Adrenal gland (tissue), 12 donors: ENCODE data around the gene BMP4. TPM values are rescaled to one million over a fixed set of nuclear protein-coding genes. Genes with fewer than 3 reads are reported as not detected.

Source experiments
- DNase-seq, 7 donors: peaks; one replicate each; pipeline ENCODE4 v3.0.0-alpha.2; 2019 to 2020
- H3K27ac ChIP-seq, 5 donors: fragments of 200-600 bp; sonication (generic) in 4 of 5; 1 replicate in 3 of 5; 2 replicates in 2 of 5; pipeline versions ENCODE4 v1.5.1 to v1.8.0; 2016 to 2020; ENCODE audit warnings: mild to moderate bottlenecking in 1 of 5
- H3K27me3 ChIP-seq: fragments of 200-600 bp; 2 replicates; pipeline ENCODE4 v1.8.0; 2021
- H3K36me3 ChIP-seq, 2 donors: fragments of 200-600 bp; replicated peaks in 1 of 2; 1 replicate in 1 of 2; 2 replicates in 1 of 2; pipeline versions ENCODE4 v1.5.1 to v1.8.0; 2018 to 2022
- H3K4me1 ChIP-seq, 2 donors: fragments of 200-600 bp; replicated peaks in 1 of 2; 1 replicate in 1 of 2; 2 replicates in 1 of 2; pipeline versions ENCODE4 v1.5.1 to v1.8.0; 2018 to 2021
- H3K4me3 ChIP-seq, 4 donors: fragments of 200-600 bp; sonication (generic) in 3 of 4; one replicate each; pipeline ENCODE4 v1.5.1; 2016 to 2018
- H3K9me3 ChIP-seq, 3 donors: fragments of 200-600 bp; sonication (generic) in 1 of 3; replicated peaks in 1 of 3; 1 replicate in 2 of 3; 2 replicates in 1 of 3; pipeline versions ENCODE4 v1.5.1 to v1.8.0; 2016 to 2021
- CTCF ChIP-seq, 6 experiments: fragments of 450-650 bp in 4 of 6; fragments of 200-600 bp in 2 of 6; sonication (generic) in 1 of 6; IDR thresholded peaks; 1 replicate in 5 of 6; 2 replicates in 1 of 6; pipeline versions ENCODE4 v1.5.1 to v1.8.0; 2016 to 2021; ENCODE audit warnings: antibody characterized with exemption in 6 of 6, mild to moderate bottlenecking in 2 of 6, moderate library complexity in 1 of 6
- POLR2A ChIP-seq, 2 donors: fragments of 450-650 bp; IDR thresholded peaks; one replicate each; pipeline ENCODE4 v1.6.1; 2017; ENCODE audit warnings: antibody characterized with exemption in 2 of 2, mild to moderate bottlenecking in 2 of 2, moderate library complexity in 1 of 2
- WGBS, 4 donors: extraction: QIAGEN DNeasy Blood & Tissue Kit in 2 of 4; methylation state at CpG; one replicate each; pipeline versions ENCODE4 v1.1.5 to v1.1.7; 2013 to 2017; 5-methylcytosine and 5-hydroxymethylcytosine counted together
- intact Hi-C, 2 donors: fragments of 100-400 bp; cut with DNase I; formaldehyde crosslinking; loops; one replicate each; pipeline versions ENCODE4 v1.14.1 to v1.15.0; 2022 to 2023
- polyA plus RNA-seq, 3 donors: library from polyadenylated mRNA; stranded (reverse); fragments of 200-250 nt in 2 of 3; fragments of 350-450 nt in 1 of 3; fragmentation: Illumina TruSeq in 1 of 3; extraction: RNeasy Lipid Tissue Mini Kit (QIAGEN cat#74804) in 1 of 3; gene quantifications; one replicate each; pipeline ENCODE4 v1.2.3, GENCODE V29; 2013 to 2014
- total RNA-seq, 9 donors: library from RNA; depleted of rRNA in 4 of 9; stranded (reverse); fragments of >200 nt in 4 of 9; fragments of 120-200 nt in 1 of 9; fragmentation: NEBNext Ultra II Directional in 1 of 9; extraction: Animal tissue kit (Norgen Biotek cat#: 25700) in 1 of 9; gene quantifications; one replicate each; pipeline versions ENCODE4 v1.1.0 to v1.2.4, GENCODE V29; 2013 to 2023
- donor health status: healthy with polysubstance abuse.
- donor health status: Bipolar disorder and iron deficiency.
- donor health status: DM: yes; HTN: yes; CAD: no.
- donor health status: DM: no; HTN: no; CAD: no.
- donor health status: DM: no; HTN: no; CAD: no.
- donor health status: DM: yes; HTN: yes; CAD: no.

The BMP4 gene
- total and polyA plus RNA-seq, 12 donors: 2.2 to 37.0 (median 19.4) TPM

GRCh38 chr14:53953002-53953827, 3.4 kb downstream of the BMP4 start:
- DNase-seq: peak; percentile 84 to 93 (median 90)
- no peak for TF ChIP-seq CTCF (IDR thresholded peaks at IDR 0.05)
- TF ChIP-seq POLR2A (IDR thresholded peaks at IDR 0.05): peak; percentile 76 to 90
- no peaks in the 10 kb centered on the region for H3K9me3 ChIP-seq
- H3K27me3 ChIP-seq: peaks cover 4% of the 10 kb centered on the region
- peaks cover 26 to 30% of the 10 kb centered on the region in 2 donors for H3K4me1 ChIP-seq
- 1 to 4% (median 2%) methylated on average over 22 to 72 of the region's 72 CpGs for WGBS, 4 donors
- peak overlapping the region; percentile 1 to 76 (median 60) for H3K4me3 ChIP-seq
- intact Hi-C loops: loop anchor here in 1 of 2 donors (10.0 kb wide), 1 partner anchor 222 kb away; no protein-coding TSS in a partner anchor
- H3K27ac ChIP-seq: peak overlapping the region in 4 of 5 donors; percentile 53 to 90 (median 84)
- peaks cover 0 to 12% of the 10 kb centered on the region in 2 donors for H3K36me3 ChIP-seq

- peaks cover 0 to 12% of the 10 kb centered on the region in 2 donors for H3K36me3 ChIP-seq
- peak overlapping the region in 3 of 5 donors; percentile 2 to 90 (median 62) for H3K27ac ChIP-seq
- DNase-seq: peak in 1 of 7 donors; percentile 20
- H3K27me3 ChIP-seq: peaks cover 4% of the 10 kb centered on the region
- H3K4me3 ChIP-seq: peak overlapping the region in 2 of 4 donors; percentile 69 to 76
- H3K4me1 ChIP-seq: peaks cover 26 to 30% of the 10 kb centered on the region in 2 donors
- TF ChIP-seq CTCF (IDR thresholded peaks at IDR 0.05) (no peak), POLR2A (IDR thresholded peaks at IDR 0.05) (no peak)
- 16 to 23% (median 20%) methylated on average over 10 of the region's 10 CpGs for WGBS, 4 donors
- intact Hi-C loops: loop anchor here in 1 of 2 donors (10.0 kb wide), 1 partner anchor 222 kb away; no protein-coding TSS in a partner anchor
- H3K9me3 ChIP-seq: no peaks in the 10 kb centered on the region
Measured at GRCh38 chr14:53952533-53952932, 4.1 kb downstream of the BMP4 start.

GRCh38 chr14:53951627-53952303, 4.9 kb downstream of the BMP4 start:
- WGBS, 4 donors: 27 to 62% (median 35%) methylated on average over 24 to 32 of the region's 32 CpGs
- Histone ChIP-seq H3K4me3 (peak overlapping the region in 1 of 4 donors; percentile 76), H3K4me1 (peaks cover 27 to 30% of the 10 kb centered on the region in 2 donors), H3K36me3 (peaks cover 0 to 12% of the 10 kb centered on the region in 2 donors), H3K27ac (no peak overlapping the region), H3K27me3 (peaks cover 4% of the 10 kb centered on the region), H3K9me3 (no peaks in the 10 kb centered on the region)
- intact Hi-C loops: loop anchor here in 1 of 2 donors (10.0 kb wide), 1 partner anchor 223 kb away; no protein-coding TSS in a partner anchor
- TF ChIP-seq CTCF (IDR thresholded peaks at IDR 0.05): no peak
- no peak for TF ChIP-seq POLR2A (IDR thresholded peaks at IDR 0.05)
- DNase-seq: peak in 2 of 7 donors; percentile 18 to 19

- peaks cover 27 to 28% of the 10 kb centered on the region in 2 donors for H3K4me1 ChIP-seq
- no peak for DNase-seq
Measured at GRCh38 chr14:53951243-53951626, 5.4 kb downstream of the BMP4 start.

More at GRCh38 chr14:53951243-53951626, 5.4 kb downstream of the BMP4 start:
- H3K27ac ChIP-seq: no peak overlapping the region
- peaks cover 7% of the 10 kb centered on the region for H3K27me3 ChIP-seq
- intact Hi-C loops: loop anchor here in 1 of 2 donors (10.0 kb wide), 1 partner anchor 224 kb away; no protein-coding TSS in a partner anchor
- H3K36me3 ChIP-seq: peaks cover 0 to 12% of the 10 kb centered on the region in 2 donors
- peak overlapping the region in 1 of 4 donors; percentile 76 for H3K4me3 ChIP-seq
- WGBS, 4 donors: 62 to 78% (median 68%) methylated on average over 6 of the region's 6 CpGs
- no peaks in the 10 kb centered on the region for H3K9me3 ChIP-seq
- TF ChIP-seq POLR2A (IDR thresholded peaks at IDR 0.05): no peak
- no peak for TF ChIP-seq CTCF (IDR thresholded peaks at IDR 0.05)
